K562 (cell line): ENCODE results near the gene HRH3.

ENCODE experiments used
- CBX3 ChIP-seq, 2 experiments: IDR thresholded peaks; 1 replicate in 1 of 2; 2 replicates in 1 of 2; pipeline ENCODE4 v1.6.1; 2012; ENCODE audit warnings: inconsistent platforms in 2 of 2, low read length in 2 of 2, borderline replicate concordance in 1 of 2, control low read depth in 1 of 2
- CEBPB ChIP-seq: fragments of 450-650 bp; IDR thresholded peaks from 2 replicates; pipeline ENCODE4 v1.6.1; 2016; ENCODE audit warnings: missing genetic modification characterization, missing compliant biosample characterization
- E2F6 ChIP-seq, 2 experiments: IDR thresholded peaks; 2 replicates each; pipeline ENCODE4 v1.6.1; 2011; ENCODE audit warnings: borderline replicate concordance in 1 of 2, control low read depth in 1 of 2, low read depth in 1 of 2, low read length in 1 of 2, mild to moderate bottlenecking in 1 of 2, mixed read lengths in 1 of 2, moderate library complexity in 1 of 2; ENCODE audit not compliant: insufficient read depth in 1 of 2, insufficient read length in 1 of 2, poor library complexity in 1 of 2, severe bottlenecking in 1 of 2; ENCODE audit errors: extremely low read depth in 1 of 2
- HLTF ChIP-seq: fragments of 450-650 bp; IDR thresholded peaks from 2 replicates; pipeline ENCODE4 v1.6.1; 2016
- ZBTB7A ChIP-seq: IDR thresholded peaks from 2 replicates; pipeline ENCODE4 v1.6.1; 2011; ENCODE audit warnings: low read depth, mild to moderate bottlenecking, low read length, moderate library complexity, borderline replicate concordance; ENCODE audit not compliant: control insufficient read depth

GRCh38 chr20:62198931-62199330, 21.1 kb downstream of the HRH3 start:
- TF ChIP-seq HLTF (no peak), E2F6 (IDR thresholded peaks at IDR 0.05; ENCODE audit: borderline replicate concordance in 1 of 2, extremely low read depth in 1 of 2, insufficient read depth in 1 of 2, insufficient read length in 1 of 2, low read depth in 1 of 2, low read length in 1 of 2, poor library complexity in 1 of 2, severe bottlenecking in 1 of 2) (no peak), CEBPB (tag) (no peak), CBX3 (IDR thresholded peaks at IDR 0.05; ENCODE audit: borderline replicate concordance in 1 of 2, low read length in 2 of 2) (no peak), ZBTB7A (no peak)
